Measurements from ENCODE around the gene AP2A1. TPM values are rescaled to one million over a fixed set of nuclear protein-coding genes. Genes with fewer than 3 reads are reported as not detected.

The AP2A1 gene
- polyA plus RNA-seq, 1 donor from 2014 or later: 40.8 TPM

GRCh38 chr19:49786376-49786820 is 19.6 kb downstream of the AP2A1 start:
- TF ChIP-seq RAD21 (conservative IDR thresholded peaks at IDR 0.05) (no peak), POLR2AphosphoS5 (IDR thresholded peaks at IDR 0.05) (no peak), MXI1 (conservative IDR thresholded peaks at IDR 0.05; ENCODE audit: poor library complexity, severe bottlenecking) (no peak), EZH2 (IDR thresholded peaks at IDR 0.05; ENCODE audit: borderline replicate concordance, insufficient read depth, low read length, poor library complexity, severe bottlenecking) (no peak), EP300 (conservative IDR thresholded peaks at IDR 0.05; ENCODE audit: poor library complexity, severe bottlenecking) (no peak), TAF1 (IDR thresholded peaks at IDR 0.05; ENCODE audit: low read depth) (no peak), SMC3 (conservative IDR thresholded peaks at IDR 0.05; ENCODE audit: poor library complexity) (no peak)
- TF ChIP-seq, protein P1, sequence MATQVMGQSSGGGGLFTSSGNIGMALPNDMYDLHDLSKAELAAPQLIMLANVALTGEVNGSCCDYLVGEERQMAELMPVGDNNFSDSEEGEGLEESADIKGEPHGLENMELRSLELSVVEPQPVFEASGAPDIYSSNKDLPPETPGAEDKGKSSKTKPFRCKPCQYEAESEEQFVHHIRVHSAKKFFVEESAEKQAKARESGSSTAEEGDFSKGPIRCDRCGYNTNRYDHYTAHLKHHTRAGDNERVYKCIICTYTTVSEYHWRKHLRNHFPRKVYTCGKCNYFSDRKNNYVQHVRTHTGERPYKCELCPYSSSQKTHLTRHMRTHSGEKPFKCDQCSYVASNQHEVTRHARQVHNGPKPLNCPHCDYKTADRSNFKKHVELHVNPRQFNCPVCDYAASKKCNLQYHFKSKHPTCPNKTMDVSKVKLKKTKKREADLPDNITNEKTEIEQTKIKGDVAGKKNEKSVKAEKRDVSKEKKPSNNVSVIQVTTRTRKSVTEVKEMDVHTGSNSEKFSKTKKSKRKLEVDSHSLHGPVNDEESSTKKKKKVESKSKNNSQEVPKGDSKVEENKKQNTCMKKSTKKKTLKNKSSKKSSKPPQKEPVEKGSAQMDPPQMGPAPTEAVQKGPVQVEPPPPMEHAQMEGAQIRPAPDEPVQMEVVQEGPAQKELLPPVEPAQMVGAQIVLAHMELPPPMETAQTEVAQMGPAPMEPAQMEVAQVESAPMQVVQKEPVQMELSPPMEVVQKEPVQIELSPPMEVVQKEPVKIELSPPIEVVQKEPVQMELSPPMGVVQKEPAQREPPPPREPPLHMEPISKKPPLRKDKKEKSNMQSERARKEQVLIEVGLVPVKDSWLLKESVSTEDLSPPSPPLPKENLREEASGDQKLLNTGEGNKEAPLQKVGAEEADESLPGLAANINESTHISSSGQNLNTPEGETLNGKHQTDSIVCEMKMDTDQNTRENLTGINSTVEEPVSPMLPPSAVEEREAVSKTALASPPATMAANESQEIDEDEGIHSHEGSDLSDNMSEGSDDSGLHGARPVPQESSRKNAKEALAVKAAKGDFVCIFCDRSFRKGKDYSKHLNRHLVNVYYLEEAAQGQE (IDR thresholded peaks at IDR 0.05; ENCODE audit: borderline replicate concordance): no peak
- TF ChIP-seq, protein P2, sequence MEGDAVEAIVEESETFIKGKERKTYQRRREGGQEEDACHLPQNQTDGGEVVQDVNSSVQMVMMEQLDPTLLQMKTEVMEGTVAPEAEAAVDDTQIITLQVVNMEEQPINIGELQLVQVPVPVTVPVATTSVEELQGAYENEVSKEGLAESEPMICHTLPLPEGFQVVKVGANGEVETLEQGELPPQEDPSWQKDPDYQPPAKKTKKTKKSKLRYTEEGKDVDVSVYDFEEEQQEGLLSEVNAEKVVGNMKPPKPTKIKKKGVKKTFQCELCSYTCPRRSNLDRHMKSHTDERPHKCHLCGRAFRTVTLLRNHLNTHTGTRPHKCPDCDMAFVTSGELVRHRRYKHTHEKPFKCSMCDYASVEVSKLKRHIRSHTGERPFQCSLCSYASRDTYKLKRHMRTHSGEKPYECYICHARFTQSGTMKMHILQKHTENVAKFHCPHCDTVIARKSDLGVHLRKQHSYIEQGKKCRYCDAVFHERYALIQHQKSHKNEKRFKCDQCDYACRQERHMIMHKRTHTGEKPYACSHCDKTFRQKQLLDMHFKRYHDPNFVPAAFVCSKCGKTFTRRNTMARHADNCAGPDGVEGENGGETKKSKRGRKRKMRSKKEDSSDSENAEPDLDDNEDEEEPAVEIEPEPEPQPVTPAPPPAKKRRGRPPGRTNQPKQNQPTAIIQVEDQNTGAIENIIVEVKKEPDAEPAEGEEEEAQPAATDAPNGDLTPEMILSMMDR (IDR thresholded peaks at IDR 0.05; ENCODE audit: poor library complexity, severe bottlenecking): no peak
- no peak overlapping the region for H3K4me2 ChIP-seq (ENCODE audit: low read length)

GRCh38 chr19:49787746-49788145 is 20.9 kb downstream of the AP2A1 start:
- TF ChIP-seq POLR2AphosphoS5 (IDR thresholded peaks at IDR 0.05) (no peak), EZH2 (IDR thresholded peaks at IDR 0.05; ENCODE audit: borderline replicate concordance, insufficient read depth, low read length, poor library complexity, severe bottlenecking) (no peak), MXI1 (conservative IDR thresholded peaks at IDR 0.05; ENCODE audit: poor library complexity, severe bottlenecking) (no peak), EP300 (conservative IDR thresholded peaks at IDR 0.05; ENCODE audit: poor library complexity, severe bottlenecking) (no peak)
- TF ChIP-seq, protein P1 (IDR thresholded peaks at IDR 0.05; ENCODE audit: borderline replicate concordance): no peak
- Histone ChIP-seq H3K9me2 (ENCODE audit: insufficient read depth, low read length) (no peaks in the 10 kb centered on the region), H3K9ac (ENCODE audit: low read length) (no peak overlapping the region), H3F3A (ENCODE audit: insufficient read depth, low read length, poor library complexity, severe bottlenecking) (no peaks in the 10 kb centered on the region), H3K4me3 (ENCODE audit: low read length) (no peak overlapping the region), H3K36me3 (ENCODE audit: insufficient read depth, low read length) (no peaks in the 10 kb centered on the region), H3K27ac (ENCODE audit: low read length) (no peak overlapping the region), H4K20me1 (ENCODE audit: insufficient read depth) (no peaks in the 10 kb centered on the region), H3K4me2 (ENCODE audit: low read length) (no peak overlapping the region), H3K27me3 (ENCODE audit: insufficient read depth, low read depth, low read length) (no peaks in the 10 kb centered on the region), H2AFZ (ENCODE audit: low read depth, low read length) (no peak overlapping the region), H3K79me2 (replicated peaks; ENCODE audit: insufficient read depth, low read length) (no peaks in the 10 kb centered on the region), H3K9me3 (ENCODE audit: low read length) (no peaks in the 10 kb centered on the region)

More at GRCh38 chr19:49786376-49786820, 19.6 kb downstream of the AP2A1 start:
- Histone ChIP-seq H3K27me3 (ENCODE audit: insufficient read depth, low read depth, low read length) (no peaks in the 10 kb centered on the region), H3K36me3 (ENCODE audit: insufficient read depth, low read length) (no peaks in the 10 kb centered on the region), H3K9ac (ENCODE audit: low read length) (no peak overlapping the region), H3K9me3 (ENCODE audit: low read length) (no peaks in the 10 kb centered on the region), H3K27ac (ENCODE audit: low read length) (no peak overlapping the region), H3K79me2 (replicated peaks; ENCODE audit: insufficient read depth, low read length) (no peaks in the 10 kb centered on the region), H2AFZ (ENCODE audit: low read depth, low read length) (no peak overlapping the region), H3F3A (ENCODE audit: insufficient read depth, low read length, poor library complexity, severe bottlenecking) (no peaks in the 10 kb centered on the region), H3K4me3 (ENCODE audit: low read length) (no peak overlapping the region), H4K20me1 (ENCODE audit: insufficient read depth) (no peaks in the 10 kb centered on the region), H3K9me2 (ENCODE audit: insufficient read depth, low read length) (no peaks in the 10 kb centered on the region)

Measured in neural cell (in vitro differentiated cells).